Breast epithelium (tissue), 4 donors: ENCODE results near the gene NEO1. TPM values are rescaled to one million over a fixed set of nuclear protein-coding genes. Genes with fewer than 3 reads are reported as not detected.

ENCODE experiments used
- DNase-seq, 2 donors: peaks; one replicate each; pipeline ENCODE4 v3.0.0-alpha.2; 2019; ENCODE audit warnings: low spot score in 2 of 2
- H3K27ac ChIP-seq, 2 donors: fragments of 200-600 bp; sonication (generic) in 1 of 2; one replicate each; pipeline ENCODE4 v1.5.1; 2016 to 2019; ENCODE audit warnings: mild to moderate bottlenecking in 1 of 2
- H3K27me3 ChIP-seq, 2 donors: fragments of 200-600 bp; sonication (generic) in 1 of 2; one replicate each; pipeline versions ENCODE4 v1.5.1 to v1.6.0; 2017 to 2019; ENCODE audit warnings: control low read depth in 1 of 2, mild to moderate bottlenecking in 1 of 2
- H3K36me3 ChIP-seq: fragments of 200-600 bp; one replicate; pipeline ENCODE4 v1.5.1; 2019
- H3K4me1 ChIP-seq, 2 donors: fragments of 200-600 bp; sonication (generic); one replicate each; pipeline ENCODE4 v1.5.1; 2016 to 2019; ENCODE audit warnings: control low read depth in 1 of 2
- H3K4me3 ChIP-seq, 3 donors: fragments of 200-600 bp; sonication (generic); 1 replicate in 2 of 3; 2 replicates in 1 of 3; pipeline ENCODE4 v1.5.1; 2016 to 2019; ENCODE audit warnings: mild to moderate bottlenecking in 3 of 3, moderate library complexity in 2 of 3
- H3K9me3 ChIP-seq, 2 donors: fragments of 200-600 bp; sonication (generic) in 1 of 2; one replicate each; pipeline ENCODE4 v1.5.1; 2016 to 2019; ENCODE audit warnings: control low read depth in 1 of 2
- POLR2A ChIP-seq: fragments of 450-650 bp; IDR thresholded peaks from one replicate; pipeline ENCODE4 v1.6.1; 2016; ENCODE audit warnings: antibody characterized with exemption, mild to moderate bottlenecking, moderate library complexity
- POLR2AphosphoS5 ChIP-seq, 3 donors: sonication (generic); formaldehyde crosslinking; IDR thresholded peaks; one replicate each; pipeline ENCODE4 v1.6.1; 2017; ENCODE audit warnings: antibody characterized with exemption in 3 of 3
- intact Hi-C: fragments of 100-400 bp; cut with DNase I; formaldehyde crosslinking; loops from one replicate; pipeline ENCODE4 v1.15.1; 2023; ENCODE audit warnings: low total_unique reads
- total RNA-seq, 3 donors: library from RNA; depleted of rRNA; stranded (reverse); fragments of >200 nt; gene quantifications; one replicate each; pipeline ENCODE4 v1.1.0, GENCODE V29; 2016
- TF ChIP-seq, protein P1 (sequence below), 3 donors: fragments of 450-650 bp; IDR thresholded peaks; one replicate each; pipeline ENCODE4 v1.5.1; 2016 to 2017; ENCODE audit warnings: antibody characterized with exemption in 3 of 3, mild to moderate bottlenecking in 3 of 3, moderate library complexity in 3 of 3

Gene NEO1
- total RNA-seq, 3 donors from 2014 or later = 21.3 to 66.3 (median 27.5) TPM

DNA sequence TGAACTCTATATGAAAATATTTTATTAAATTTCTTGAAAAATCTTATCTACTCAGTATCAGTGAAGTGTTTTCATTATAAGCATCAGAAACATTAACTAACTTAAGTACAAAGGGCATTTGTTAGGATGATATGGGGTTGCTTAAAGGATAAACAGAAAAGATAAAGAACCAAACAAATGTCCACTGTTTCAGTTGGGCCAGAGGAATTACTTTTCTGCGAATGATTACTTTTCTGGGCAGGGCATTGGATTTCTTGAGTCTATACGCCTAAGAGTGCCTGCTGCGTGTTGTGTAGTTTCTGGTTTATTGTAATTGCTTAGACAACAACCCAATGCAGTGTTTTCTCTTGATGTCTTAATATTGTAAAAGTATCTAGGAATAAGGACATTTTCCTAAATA lies 52.8 kb downstream of the NEO1 start:
- intact Hi-C loops = no loop called here
- no peaks in the 10 kb centered on the region for H3K27me3 ChIP-seq
- H3K4me1 ChIP-seq = no peaks in the 10 kb centered on the region
- TF ChIP-seq POLR2A (no peak), POLR2AphosphoS5 (IDR thresholded peaks at IDR 0.05) (no peak)
- TF ChIP-seq, protein P1, sequence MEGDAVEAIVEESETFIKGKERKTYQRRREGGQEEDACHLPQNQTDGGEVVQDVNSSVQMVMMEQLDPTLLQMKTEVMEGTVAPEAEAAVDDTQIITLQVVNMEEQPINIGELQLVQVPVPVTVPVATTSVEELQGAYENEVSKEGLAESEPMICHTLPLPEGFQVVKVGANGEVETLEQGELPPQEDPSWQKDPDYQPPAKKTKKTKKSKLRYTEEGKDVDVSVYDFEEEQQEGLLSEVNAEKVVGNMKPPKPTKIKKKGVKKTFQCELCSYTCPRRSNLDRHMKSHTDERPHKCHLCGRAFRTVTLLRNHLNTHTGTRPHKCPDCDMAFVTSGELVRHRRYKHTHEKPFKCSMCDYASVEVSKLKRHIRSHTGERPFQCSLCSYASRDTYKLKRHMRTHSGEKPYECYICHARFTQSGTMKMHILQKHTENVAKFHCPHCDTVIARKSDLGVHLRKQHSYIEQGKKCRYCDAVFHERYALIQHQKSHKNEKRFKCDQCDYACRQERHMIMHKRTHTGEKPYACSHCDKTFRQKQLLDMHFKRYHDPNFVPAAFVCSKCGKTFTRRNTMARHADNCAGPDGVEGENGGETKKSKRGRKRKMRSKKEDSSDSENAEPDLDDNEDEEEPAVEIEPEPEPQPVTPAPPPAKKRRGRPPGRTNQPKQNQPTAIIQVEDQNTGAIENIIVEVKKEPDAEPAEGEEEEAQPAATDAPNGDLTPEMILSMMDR (IDR thresholded peaks at IDR 0.05) = no peak
- DNase-seq = no peak
- H3K27ac ChIP-seq = no peak overlapping the region
- no peak overlapping the region for H3K4me3 ChIP-seq
- no peaks in the 10 kb centered on the region for H3K36me3 ChIP-seq
- H3K9me3 ChIP-seq = no peaks in the 10 kb centered on the region

DNA sequence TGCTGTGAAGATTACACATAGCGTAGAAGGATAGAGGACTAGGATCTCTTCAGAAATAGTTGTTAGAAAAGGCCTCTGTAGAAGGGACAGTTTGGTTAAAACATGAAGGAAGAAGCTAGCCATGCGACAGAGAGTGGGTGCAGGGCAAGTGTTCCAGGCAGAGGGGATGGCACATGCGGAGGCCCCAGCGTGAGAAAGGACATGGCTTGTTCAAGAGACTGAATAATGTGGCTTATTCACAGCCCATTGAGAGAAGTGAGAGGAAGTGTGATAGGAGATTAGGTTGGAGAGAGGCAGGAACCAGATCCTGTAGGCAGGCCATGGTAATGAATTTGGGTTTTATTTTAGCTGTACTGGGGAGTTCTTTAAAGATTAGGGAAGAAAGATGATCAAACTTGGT lies 56.4 kb downstream of the NEO1 start:
- no peaks in the 10 kb centered on the region for H3K36me3 ChIP-seq
- H3K27me3 ChIP-seq = no peaks in the 10 kb centered on the region
- TF ChIP-seq POLR2AphosphoS5 (IDR thresholded peaks at IDR 0.05) (no peak), POLR2A (no peak)
- TF ChIP-seq, protein P1 (IDR thresholded peaks at IDR 0.05) = no peak
- no peaks in the 10 kb centered on the region for H3K4me1 ChIP-seq
- H3K27ac ChIP-seq = no peak overlapping the region
- no peak for DNase-seq
- intact Hi-C loops = no loop called here
- H3K9me3 ChIP-seq = no peaks in the 10 kb centered on the region
- no peak overlapping the region for H3K4me3 ChIP-seq

DNA sequence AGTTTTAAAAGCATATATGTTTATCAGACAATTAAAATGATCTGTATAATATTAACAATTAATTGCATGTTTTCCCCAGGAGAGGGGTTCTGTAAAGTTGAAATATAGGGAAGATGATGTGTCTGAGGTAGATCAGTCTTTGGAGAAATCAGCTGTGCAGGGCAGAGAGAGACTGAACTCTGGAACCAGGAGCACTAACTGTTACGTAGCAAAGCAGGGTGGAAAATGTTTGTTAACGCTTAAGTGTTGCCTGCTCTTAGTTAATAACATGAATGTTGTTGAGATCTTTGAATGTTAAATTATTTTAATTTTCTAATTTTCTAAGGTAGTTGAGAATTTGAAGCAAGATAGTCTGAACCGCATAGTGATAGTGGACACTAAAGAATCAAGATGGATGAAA lies 57.5 kb downstream of the NEO1 start:
- TF ChIP-seq POLR2AphosphoS5 (IDR thresholded peaks at IDR 0.05) (no peak), POLR2A (no peak)
- TF ChIP-seq, protein P1 (IDR thresholded peaks at IDR 0.05) = no peak
- Histone ChIP-seq H3K36me3 (no peaks in the 10 kb centered on the region), H3K9me3 (no peaks in the 10 kb centered on the region), H3K4me1 (no peaks in the 10 kb centered on the region), H3K4me3 (no peak overlapping the region), H3K27me3 (no peaks in the 10 kb centered on the region), H3K27ac (no peak overlapping the region)
- intact Hi-C loops = no loop called here
- DNase-seq = no peak

DNA sequence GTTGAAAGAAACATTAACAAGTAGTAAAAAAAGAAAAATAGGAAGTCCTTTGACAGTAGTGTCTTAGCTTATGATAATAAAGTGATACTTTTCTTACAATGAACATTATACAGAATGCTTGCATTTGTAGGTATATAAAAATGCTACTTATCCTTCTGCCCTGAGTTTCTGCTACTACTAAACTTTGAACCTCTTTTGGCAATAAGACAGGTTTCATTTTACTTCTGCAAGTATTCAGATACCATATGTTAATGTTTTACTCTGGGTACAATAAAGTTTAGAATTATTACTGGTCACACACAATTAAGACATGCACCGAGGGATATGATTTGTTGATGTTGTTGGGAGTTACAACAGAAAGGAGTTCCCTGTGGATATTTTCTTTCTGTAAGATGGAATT lies 57.9 kb downstream of the NEO1 start:
- TF ChIP-seq, protein P1 (IDR thresholded peaks at IDR 0.05) = no peak
- TF ChIP-seq POLR2AphosphoS5 (IDR thresholded peaks at IDR 0.05) (no peak), POLR2A (no peak)
- no peaks in the 10 kb centered on the region for H3K4me1 ChIP-seq
- no peaks in the 10 kb centered on the region for H3K9me3 ChIP-seq
- H3K27ac ChIP-seq = no peak overlapping the region
- no peak overlapping the region for H3K4me3 ChIP-seq
- no peak for DNase-seq
- H3K27me3 ChIP-seq = no peaks in the 10 kb centered on the region
- intact Hi-C loops = no loop called here
- H3K36me3 ChIP-seq = no peaks in the 10 kb centered on the region

DNA sequence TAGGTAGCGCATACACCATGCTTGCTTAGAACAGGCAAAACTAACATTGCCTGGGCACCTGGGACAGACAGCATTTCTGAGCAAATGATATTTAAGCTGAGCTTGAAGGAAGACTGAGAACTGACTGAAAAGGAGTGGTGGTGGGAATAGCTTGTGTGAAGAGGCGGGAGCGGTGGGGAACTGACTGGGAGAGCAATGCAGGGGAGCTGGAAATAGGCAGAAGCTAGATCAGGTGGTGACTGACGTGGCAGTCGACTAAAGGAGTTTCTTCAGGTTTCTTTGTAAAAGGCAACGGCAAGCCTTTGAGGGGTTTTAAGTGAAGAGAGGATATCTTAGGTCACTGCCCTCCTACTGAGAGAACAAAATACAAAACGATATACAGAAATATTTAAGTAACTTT lies 61.8 kb downstream of the NEO1 start:
- Histone ChIP-seq H3K27me3 (no peaks in the 10 kb centered on the region), H3K4me3 (no peak overlapping the region), H3K27ac (no peak overlapping the region), H3K9me3 (no peaks in the 10 kb centered on the region), H3K36me3 (no peaks in the 10 kb centered on the region), H3K4me1 (no peaks in the 10 kb centered on the region)
- intact Hi-C loops = no loop called here
- no peak for TF ChIP-seq POLR2A
- TF ChIP-seq, protein P1 (IDR thresholded peaks at IDR 0.05) = no peak
- no peak for TF ChIP-seq POLR2AphosphoS5 (IDR thresholded peaks at IDR 0.05)
- no peak for DNase-seq
